Stimulated activated CD4-positive, alpha-beta T cell treated with anti-CD3 and anti-CD28 coated beads, Interleukin-1b, Interleukin-23, amount 100 ng/mL, for 24 hours (primary cell): ENCODE measurements around the gene AGPS.
"Not testable (repeated sequence)": the region's sequence is repeated elsewhere in the genome, so short reads cannot be mapped to it uniquely, and the experiment has no call there.

Experiments
- DNase-seq, 4 experiments: peaks; one replicate each; pipeline ENCODE4 v3.0.0-alpha.2; 2020; ENCODE audit warnings: low read depth in 4 of 4, low spot score in 1 of 4

AGPS gene

DNA sequence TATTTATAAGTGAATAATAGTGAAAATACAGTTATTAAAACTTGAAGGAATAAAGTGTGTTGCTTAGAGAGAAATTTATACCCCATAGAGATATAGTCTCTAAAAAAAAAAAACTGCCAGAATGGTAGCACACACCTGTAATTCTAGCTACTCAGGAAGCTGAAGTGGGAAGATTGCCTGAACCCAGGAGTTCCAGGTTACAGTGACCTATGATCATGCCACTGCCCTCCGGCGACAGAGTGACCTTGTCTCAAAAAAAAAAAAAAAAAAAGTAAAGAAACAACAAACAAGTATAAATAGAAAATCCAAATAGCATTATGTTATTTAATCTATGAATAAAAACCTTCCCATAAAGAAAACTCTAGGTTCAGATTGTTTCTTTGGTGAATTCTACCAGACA lies 7.4 kb upstream of the AGPS start:
- no peak for DNase-seq

DNA sequence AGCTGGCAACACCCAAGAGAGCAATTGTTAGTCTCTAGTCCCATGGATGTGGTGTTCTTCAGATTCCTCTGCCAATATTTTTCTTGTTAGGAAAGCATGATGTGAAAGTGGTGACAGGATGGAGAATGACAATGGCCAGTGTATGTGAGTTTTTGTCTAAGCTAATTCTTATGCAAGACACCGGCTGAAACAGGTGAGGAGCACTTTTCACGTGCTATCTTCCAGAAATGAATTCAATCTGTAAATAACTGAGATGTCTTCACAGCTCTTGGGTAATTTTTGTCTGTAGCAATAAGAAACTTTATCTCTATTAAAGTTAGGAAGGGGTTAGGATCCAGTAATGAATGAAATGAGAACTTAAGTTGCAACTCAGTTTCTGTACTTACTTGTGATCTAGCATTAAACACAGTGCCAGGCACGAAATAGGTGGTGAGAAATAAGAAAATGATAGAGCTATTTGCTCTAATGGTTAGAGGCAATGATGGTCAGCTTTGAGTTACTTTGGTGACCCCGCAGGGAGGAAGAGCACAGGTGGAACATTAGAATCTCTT lies 676 bp upstream of the AGPS start:
- DNase-seq, result no peak

DNA sequence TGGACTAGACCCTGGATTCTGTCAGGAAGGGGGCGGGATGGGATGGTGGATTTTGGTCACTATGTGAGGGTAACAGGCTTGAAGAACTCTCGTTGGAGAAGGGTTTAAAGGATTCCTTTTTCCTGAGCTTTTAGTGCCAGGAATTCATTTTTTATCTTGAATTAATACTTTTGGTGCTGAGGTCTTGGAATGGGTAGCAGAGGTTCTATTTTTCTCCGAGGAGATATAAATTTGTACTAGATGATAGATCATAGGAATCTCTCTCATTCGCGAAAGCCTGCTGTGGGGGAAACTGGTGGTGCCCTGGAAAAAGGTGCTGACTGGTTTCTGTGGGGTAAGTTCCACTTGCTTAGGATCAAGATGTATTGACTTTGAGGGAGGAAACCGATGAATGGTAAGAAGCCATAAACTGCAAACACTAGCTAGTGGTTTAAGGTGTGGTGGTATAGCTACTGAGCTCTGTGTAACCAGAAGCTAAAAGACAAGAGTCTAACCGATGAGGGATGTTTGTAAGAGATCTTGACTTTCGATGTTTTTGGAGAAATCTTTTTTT lies 706 bp downstream of the AGPS start:
- no peak for DNase-seq

DNA sequence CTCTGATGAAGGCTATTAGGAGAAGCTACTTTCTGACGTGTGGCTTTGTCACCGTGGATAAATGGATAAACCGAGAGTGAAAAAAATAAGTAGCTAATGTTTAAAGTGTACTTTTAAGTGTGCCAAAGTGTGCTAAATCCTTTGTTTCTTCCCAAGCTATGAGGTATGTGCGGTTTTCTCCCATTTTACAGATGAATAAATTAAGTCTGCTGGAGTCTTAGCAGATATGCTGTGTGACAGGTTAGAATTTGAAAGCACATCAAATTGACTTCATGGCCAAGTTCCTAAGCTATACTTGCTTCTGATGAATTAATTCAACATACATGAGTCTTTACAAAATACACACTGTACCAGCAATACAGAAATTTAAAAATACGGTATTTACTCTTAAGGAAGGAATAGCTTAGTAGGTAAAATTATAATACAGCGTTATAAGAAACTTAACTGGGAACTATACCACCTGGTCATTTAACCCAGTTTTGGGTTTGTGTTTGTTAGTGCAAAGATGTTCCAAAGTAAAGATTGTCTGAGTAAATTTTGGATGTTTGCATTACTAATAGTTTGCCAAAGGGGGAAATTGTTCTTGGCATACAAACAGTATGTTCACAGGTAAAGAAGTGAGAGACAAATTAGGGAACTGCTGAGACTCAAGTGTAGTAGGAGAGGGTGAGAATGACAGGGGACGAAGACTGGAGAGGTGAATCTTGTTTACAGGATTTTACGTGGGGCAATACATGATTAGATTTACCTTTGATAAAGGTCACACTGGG lies 1.4 kb downstream of the AGPS start:
- no peak for DNase-seq

DNA sequence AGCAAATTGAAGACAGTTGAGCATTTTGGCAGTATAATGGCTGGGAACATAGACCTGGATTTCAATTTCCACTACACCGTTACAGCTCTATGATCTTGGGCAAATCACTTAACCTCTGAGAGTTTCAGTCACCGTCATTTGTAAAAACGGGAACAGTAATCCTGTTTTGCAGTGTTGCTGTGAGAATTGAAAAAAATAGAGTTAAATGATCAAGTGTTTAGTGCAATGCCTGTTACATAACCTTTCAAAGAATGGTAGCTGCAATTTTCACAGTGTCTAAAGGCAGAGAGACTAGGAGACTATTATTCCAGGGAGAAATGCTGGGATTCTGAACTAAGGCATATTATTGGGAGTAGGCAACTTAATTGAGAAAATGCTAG lies 2.0 kb downstream of the AGPS start:
- DNase-seq, result no peak

DNA sequence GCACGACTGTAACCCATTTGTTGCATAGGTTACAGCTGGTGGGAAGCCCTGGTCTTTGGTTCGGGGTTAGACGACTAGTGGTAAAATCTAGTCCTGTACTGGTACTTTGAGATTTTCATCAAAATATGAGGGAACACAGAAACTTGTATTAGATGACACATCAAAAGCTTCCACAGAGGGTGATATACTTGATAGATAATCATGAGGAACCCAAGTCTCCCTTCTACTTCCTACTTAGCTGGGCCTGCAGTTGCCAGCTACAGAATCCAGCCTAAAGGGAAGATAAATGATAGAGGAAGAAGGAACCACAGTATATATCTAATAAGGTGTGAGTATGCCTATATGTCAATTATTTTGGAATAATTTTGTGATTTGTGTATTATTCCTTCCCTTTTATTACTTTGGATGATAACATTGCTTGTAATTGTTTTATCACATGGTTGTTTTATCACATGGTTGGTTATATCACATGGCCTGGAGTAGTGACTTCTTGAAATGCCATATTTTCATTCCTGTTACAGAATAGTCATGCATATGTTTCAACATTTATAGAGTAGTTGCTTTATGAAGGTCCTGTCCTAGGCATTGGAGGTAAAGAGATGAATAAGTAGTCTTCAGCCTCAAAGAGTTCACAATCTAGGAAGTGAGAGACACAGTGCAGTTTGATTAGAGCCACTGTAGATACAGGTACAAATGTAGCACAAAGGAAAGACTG lies 2.9 kb downstream of the AGPS start:
- no peak for DNase-seq

DNA sequence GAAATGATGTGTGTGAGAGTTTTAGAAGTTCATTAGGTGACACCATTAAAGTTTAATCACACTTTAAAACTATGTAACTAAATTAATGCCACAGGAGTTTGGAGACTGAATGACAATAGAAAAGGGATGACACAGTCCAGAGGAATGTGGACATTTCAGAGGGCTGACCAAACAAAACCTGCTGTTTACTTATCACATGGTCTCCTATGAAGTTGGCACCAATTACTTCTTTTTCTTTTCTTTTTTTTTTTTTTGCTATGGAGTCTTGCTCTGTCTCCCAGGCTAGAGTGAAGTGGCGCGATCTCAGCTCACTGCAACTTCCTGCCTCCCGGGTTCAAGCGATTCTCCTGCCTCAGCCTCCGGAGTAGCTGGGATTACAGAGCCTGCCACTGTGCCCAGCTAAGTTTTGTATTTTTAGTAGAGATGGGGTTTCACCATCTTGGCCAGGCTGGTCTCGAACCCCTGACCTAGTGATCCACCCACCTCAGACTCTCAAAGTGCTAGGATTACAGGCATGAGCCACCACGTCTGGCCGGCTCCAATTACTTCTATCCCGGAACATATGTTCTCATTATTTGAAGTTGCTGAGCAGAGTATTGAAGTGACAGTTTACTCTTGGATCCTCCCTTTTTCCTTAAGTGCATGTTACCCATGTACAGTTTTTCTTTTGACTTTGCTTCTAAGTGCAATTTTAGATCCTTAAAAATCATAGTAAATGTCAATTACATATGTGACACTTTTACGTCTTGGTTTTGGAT lies 4.3 kb downstream of the AGPS start:
- no peak for DNase-seq

DNA sequence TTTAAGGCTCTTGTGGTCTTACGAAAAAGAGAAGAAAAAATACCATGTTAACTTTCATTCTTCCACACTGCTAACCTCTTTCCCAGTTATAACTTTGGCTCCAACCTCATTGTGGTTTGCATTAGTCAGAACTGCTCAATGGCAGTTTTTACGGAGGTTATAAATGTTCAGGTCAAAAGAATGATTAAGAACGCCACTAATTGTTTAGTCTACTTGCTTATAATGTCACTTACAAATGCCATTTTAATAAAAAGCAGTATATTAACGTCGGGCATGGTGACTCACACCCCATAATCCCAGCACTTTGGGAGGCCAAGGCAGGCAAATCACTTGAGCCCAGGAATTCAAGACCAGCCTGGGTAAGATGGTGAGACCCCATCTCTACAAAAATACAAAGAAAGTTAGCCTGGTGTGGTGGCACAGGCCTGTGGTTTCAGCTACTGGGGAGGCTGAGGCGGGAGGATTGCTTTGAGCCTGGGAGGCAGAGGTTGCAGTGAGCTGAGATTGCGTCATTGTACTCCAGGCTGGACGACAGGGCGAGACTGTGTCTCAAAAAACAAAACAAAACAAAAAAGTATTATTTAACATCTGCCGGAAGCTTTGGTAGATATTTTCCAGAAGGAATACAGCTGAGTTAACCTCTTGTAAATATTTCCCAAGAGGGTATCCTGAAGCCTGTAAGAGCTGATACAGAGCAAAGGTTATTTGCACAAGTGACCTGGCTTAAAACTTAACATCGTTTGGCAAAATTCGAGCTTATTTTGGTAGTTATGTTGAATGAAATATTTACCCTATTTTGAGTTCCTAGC lies 5.1 kb downstream of the AGPS start:
- no peak for DNase-seq

DNA sequence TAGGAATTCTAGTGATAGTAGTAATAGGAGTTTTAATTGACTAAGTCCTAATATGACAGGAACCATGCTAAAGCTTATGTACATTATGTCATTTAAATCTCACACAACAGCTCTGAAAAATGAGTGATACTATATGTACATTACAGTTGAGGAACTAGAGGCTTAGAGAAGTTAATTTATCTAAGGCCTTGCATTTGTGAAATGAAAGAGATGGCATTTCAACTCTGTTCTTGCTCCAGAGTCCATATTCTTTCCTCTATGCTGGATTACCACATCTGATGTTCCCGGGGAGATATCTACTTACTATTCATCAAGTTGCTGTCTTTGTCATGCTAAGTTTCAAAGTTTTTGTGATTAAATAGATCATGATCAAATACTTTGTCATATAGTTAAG lies 5.7 kb downstream of the AGPS start:
- DNase-seq, result no peak

DNA sequence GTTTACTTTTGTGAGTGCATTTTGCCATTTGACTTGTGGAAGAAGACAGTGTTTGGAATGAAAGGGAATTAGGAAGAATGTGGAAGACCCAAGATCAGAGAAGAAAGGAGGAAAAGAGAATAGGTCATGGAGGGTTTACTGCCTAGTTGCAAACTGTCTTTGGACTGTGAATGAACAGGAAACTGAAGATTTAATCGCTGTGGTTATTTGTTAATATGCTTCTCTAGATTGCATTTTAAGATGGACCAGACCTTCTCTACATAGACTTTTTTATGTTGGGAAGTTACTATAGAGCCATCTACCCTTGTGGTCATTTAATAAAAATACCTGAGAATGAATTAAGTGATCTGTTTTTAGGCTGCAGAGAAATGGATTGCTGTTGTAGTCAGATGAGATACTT lies 6.2 kb downstream of the AGPS start:
- DNase-seq, result no peak

DNA sequence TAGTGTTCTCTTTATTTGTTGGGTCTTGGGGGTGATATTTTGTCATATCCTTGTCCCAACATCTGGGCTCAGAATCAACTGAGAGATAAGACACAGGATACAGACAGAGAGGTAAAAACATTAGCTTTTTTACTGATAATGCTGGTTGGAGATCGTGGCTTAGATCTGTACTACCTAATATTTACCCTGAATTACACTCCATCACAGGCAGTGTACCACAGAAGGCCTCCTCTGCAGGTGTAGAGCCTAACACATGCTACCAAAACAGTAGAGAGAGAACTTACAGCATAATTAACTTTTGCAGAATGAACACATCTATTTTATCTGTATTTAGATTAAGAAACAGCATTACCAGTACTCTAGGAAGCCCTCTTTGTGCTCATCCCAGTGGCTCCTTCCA lies 6.8 kb downstream of the AGPS start:
- no peak for DNase-seq

DNA sequence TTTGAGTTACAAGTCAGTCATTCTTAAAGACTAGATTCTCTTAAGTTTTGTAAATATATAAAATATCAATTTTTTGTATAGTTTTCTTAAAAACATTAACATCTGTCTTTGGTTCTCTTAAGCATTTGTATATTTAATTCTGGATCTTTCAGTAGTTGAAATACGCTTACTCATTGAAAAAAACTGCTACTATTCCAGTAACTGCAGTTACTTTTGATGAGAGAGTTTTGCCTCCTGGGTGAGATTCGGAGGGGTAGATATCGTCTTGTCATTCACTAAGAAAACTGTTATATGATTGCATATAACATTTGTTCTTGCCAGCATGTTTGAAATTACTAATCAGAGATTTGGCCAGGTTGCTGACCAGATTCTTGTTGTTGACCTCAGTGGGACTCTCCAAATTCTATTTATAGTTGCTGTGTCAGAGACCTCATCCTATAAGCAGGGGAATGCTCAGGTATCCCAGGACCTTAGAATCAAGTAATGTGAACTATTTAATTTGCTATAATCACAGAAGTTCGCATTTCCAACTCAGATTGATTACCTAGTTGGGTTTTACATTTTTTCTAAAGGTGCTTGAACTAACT lies 7.9 kb downstream of the AGPS start:
- DNase-seq, result no peak

DNA sequence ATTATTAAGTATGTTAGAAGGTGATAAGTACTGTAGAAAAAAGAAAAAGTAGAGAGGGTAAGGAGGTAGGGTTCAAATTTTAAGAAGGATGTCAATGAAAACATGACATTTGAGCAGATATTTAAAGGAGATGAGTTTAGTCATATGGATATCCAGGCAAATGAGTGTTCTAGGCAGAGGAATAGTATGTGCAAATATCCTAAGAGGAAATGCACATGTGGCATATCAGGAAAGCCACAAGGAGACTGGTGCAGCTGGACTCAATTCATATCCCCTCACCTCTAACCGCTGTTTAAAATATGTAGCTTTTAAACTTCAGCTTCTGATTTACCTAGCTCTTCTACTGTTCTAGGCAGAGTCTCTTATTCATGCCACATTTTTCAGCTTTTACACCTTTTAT lies 9.5 kb downstream of the AGPS start:
- DNase-seq, result no peak

DNA sequence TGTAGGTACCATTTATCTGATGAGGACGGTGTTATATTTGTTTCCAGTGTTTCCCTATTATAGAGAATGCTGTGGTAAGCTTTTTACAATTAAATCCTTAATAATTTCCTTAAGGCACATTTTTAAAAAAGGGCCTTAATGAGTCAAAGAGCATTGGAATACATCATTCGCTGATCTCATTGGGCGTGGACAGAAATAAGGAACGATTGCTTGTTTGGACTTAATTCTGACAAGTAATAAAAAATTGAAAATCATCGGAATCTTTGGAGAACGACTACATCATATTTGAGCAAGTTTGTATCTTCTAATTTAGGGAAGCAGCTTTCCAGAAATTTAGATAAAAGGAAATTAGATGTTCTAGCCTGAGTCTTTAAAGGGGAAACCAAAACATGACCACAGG lies 11.3 kb downstream of the AGPS start:
- DNase-seq, result no peak

DNA sequence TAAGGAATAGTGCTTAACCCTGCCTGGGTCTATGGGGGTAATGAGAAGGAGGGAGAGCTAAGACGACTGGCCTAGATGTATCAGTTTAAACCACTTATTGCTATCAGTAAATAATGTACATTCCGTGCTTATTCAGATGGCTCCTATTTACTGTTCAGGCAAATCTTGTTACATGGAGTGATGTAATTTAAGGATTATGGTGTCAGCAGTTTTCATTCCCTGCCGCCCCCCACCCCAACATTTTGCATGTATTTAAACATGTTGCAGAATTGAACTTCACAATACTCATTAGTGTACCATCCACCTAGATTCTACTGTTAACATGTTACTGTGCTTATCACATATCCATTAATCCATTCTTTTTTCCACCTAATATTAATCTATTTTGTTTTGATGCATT lies 11.7 kb downstream of the AGPS start:
- no peak for DNase-seq

DNA sequence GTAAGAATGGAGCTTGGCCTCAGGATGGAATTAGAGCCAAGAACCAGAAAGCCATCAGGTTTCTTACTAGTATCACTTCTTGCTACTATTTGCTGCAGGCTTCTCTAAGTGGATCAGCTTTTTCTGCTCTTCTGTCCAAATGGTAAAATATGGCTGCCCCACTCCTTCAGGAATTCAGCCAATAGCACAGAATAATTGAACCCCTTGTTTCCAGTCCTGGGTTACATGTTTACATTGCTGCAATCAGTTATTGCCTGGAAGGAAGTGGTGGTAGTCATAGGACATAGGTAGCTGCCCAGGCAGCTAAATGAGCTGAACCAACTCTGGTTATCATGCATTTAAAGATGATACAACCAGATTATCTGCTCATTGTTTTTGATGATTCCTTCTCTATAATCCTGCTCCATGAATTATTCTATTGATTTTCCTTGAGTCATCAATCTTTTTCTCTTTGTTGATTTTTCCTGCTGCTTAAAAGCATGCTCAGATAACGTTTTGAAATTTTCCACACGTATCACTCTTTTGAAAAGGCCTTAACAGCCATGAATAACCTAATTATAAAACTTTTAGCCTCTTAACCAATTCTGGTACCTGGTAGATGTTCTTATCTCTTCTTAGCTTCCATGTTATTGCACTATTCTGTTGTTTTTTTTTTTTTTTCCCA lies 12.6 kb downstream of the AGPS start:
- no peak for DNase-seq

DNA sequence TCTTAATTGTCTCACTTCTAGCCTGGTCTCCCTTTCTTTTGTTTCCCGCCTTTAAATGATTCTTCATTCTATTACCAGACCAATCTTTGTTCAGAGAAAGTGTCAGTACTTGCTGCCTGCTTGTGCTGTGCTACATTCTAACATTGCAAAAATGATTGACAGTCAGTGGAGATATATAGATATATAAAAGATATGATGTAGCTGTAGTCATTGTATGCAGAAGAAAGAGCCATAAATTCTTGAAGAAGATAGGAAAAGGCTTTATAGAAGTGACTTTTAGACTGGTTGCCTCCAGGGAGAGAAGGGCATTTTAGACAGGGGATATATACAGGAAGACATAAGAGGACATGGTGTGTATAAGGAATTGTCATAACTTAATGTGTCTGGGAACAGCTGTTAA lies 13.6 kb downstream of the AGPS start:
- no peak for DNase-seq

DNA sequence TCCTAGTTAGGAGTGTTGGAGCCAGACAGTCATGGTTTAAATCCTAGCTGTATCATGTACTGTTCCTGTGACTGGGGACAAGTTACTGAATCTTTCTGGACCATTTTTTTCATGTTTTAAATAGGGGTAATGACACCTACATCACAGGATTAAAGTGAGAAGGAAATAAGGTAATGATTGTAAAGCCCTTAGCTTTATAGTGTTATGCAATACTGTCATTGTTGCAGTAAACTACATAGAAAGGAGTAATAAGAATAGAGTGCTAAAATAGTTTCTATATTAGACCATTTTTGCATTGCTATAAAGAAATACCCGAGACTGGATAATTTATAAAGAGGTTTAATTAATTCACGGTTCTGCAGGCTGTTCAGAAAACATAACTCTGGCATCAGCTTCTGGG lies 14.5 kb downstream of the AGPS start:
- no peak for DNase-seq

DNA sequence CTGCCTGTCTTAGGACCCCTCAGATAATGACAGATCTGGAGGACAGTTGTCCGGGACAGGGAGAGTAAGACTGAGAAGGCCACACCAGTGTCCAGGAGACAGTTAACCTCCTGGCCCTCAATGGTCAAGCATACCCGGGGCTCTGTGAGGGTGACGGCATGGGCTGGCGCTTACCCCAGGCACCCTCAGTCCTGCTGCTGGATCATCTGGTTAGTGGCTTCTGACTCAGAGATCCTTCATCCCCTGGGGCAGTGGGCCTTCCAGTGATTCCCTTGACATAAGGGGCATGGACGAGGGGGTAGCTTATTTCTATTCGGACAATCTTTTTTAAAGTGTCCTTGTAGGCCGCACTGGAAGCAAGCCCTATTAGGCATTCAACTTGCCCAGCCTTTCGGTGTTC lies 18.1 kb downstream of the AGPS start:
- DNase-seq, result not testable (repeated sequence)

DNA sequence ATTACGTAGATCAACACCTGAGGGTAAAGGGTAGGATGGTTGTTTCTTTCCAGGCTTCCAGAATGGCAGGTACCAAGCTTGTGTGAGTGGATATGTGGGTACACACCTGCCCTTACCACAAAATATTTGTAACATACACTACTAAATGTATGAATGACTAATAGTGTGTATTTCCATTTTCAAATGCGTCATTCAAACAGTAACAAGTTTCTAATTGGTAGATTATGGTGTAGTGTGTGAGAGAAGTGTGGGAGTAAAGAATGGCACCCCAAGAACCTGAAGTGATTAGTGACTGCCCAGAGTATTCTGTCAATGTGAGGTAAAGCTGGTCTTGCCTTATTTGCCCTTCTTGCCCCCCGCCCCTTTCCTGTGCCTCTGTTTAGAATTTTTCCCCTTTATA lies 21.1 kb downstream of the AGPS start:
- no peak for DNase-seq
